ENCODE results near the gene BOLA1.
"Not testable (repeated sequence)": the region's sequence is repeated elsewhere in the genome, so short reads cannot be mapped to it uniquely, and the experiment has no call there.

Gene BOLA1

GRCh38 chr1:149899460-149900284, at the start of gene BOLA1:
Gene BOLA1, plus strand, starts transcription at chr1:149899568. Its CDS starts 492 bp downstream, at chr1:149900060.
- peak; percentile 60 to 68 for DNase-seq (ENCODE audit: low read depth in 2 of 2)

- no peak for DNase-seq (ENCODE audit: low read depth in 2 of 2)
These were observed 49.4 kb upstream of the BOLA1 start for GRCh38 chr1:149849947-149850360.

DNA sequence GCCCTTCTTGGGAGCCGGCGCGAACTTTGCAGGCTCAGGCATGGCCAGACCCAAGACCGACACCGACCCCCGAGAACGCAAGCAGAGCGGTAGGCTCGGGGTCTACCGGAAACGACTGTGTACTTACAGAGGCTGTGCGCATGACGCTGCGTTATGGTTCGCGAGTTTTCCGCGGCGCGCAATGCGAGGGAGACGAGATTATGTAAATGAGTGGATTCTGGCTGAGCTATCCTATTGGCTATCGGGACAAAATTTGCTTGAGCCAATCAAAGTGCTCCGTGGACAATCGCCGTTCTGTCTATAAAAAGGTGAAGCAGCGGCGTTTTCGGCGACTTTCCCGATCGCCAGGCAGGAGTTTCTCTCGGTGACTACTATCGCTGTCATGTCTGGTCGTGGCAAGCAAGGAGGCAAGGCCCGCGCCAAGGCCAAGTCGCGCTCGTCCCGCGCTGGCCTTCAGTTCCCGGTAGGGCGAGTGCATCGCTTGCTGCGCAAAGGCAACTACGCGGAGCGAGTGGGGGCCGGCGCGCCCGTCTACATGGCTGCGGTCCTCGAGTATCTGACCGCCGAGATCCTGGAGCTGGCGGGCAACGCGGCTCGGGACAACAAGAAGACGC, 48.5 kb upstream of the BOLA1 start:
- DNase-seq (ENCODE audit: low read depth in 2 of 2), result not testable (repeated sequence)

- DNase-seq (ENCODE audit: low read depth in 2 of 2), result not testable (repeated sequence)
These were observed 47.7 kb upstream of the BOLA1 start for GRCh38 chr1:149851585-149852213.

DNA sequence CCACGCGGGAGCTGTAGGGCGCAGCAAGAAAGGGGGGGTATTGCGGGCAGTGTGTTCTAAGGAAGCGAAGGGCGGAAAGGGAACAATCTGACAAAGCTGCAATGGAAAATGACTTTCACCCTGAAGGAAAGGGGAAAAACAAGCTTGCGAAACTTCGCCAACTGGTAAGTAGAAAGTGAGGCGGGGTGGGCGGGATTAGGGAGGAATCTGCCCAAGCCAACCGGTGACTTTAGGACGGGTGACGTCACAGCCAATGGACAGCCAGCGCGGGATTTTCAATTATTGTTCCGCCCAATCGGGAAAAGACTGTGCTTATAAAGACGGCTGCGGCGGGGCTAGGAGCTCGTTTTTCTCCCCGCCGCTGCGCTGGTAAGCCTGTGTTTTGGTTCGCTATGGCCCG, 47.1 kb upstream of the BOLA1 start:
- not testable (repeated sequence) for DNase-seq (ENCODE audit: low read depth in 2 of 2)

DNA sequence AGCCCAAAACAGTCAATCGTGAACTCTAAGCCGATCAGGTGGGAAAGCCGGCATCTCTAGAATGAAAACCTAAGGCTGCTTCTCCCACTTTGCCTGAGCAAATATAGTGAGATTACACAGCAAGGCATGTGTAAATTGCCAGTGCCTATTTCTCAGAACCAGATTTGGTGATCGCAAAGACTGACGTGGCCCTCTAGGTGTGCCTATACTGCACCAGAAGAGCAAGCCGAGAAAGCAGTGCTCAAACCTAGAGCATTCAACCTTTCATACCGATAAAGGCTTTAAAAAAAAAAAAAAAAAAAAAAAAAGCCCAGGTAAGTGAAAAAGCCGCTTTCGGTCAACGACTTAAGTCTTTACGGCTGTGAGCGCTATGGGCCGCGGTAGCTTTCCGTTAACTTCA, 39.1 kb upstream of the BOLA1 start:
- DNase-seq (ENCODE audit: low read depth in 2 of 2), result not testable (repeated sequence)

DNA sequence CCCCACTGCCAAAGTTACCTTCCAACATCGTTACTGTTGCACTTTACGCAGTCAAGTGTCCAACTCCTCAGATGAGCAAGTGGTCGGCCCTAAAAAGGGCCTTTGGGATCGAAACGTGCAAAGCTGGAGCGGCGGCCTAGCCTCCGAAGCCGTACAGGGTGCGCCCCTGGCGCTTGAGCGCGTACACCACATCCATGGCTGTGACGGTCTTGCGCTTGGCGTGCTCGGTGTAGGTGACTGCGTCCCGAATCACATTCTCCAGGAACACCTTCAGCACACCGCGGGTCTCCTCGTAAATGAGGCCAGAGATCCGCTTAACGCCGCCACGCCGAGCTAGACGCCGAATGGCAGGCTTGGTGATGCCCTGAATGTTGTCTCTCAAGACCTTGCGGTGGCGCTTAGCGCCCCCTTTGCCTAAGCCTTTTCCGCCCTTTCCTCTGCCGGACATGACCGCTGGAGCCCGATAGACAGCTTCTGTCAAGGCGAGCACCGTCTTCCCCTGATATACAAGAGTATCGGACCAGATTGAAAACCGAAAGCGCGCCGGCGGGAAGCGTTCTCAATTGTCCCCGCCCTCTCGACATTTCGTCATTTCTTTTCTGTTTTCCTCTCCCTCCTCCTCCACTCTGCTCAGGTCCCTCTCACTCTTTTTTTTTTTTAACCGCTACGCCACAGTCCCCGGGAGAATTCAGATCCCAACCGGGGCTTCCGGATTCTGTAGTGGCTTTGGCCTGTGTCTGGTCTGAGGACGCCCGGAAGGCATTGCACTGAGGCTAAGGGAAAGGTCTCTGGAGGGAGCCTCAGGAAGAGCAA, 38.5 kb upstream of the BOLA1 start:
- not testable (repeated sequence) for DNase-seq (ENCODE audit: low read depth in 2 of 2)

DNA sequence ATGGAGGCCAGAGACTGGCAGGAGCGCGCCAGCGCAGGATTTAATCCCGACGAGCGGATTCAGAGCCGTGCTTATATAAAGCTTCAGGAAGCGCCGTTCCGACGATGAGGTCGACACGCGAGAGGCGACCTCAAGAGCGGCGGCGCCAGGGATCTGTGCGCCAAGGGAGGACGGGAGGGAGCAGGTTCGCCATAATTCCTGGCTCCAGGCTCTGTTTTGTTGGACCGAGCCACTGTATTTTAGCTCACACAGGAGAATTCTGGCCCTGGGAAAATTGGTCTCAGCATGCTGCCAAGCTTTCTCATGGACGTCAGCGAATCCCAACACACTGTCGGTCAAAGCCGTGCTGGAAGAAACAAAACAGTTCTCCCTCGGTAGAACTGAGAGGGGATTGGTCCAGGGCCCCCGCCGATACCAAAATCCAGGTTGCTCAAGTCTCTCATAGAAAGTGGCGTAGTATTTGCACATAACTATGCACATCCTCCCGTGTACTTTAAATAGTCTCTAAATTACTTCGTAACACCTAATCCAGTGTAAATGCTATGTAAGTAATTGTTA, 37.8 kb upstream of the BOLA1 start:
- not testable (repeated sequence) for DNase-seq (ENCODE audit: low read depth in 2 of 2)

- DNase-seq (ENCODE audit: low read depth in 2 of 2), result not testable (repeated sequence)
These were observed 32.5 kb upstream of the BOLA1 start for GRCh38 chr1:149866887-149867286.

DNA sequence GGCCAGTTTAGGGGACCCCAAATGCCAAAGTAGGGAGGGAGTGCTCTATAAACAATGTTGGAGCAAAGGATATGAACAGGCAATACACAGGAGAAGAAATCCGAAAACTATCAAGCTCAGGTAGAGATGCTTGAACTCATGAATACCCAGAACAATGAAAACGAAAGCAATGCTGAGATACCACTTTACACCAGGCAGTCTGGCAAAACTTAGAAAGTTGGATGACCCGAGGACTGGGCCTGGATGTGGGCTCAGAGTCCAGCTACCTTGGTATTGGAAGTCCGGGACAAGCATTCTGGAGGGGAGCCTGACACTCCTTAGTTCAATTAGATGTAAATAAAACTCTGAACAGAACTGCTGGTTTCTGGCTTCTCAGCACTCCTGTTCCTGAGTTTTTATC, 26.3 kb upstream of the BOLA1 start:
- not testable (repeated sequence) for DNase-seq (ENCODE audit: low read depth in 2 of 2)

GRCh38 chr1:149877211-149877946, 22.0 kb upstream of the BOLA1 start:
- no peak for DNase-seq (ENCODE audit: low read depth in 2 of 2)

- DNase-seq (ENCODE audit: low read depth in 2 of 2), result no peak
These were observed 19.8 kb upstream of the BOLA1 start for GRCh38 chr1:149879556-149879955.

- DNase-seq (ENCODE audit: low read depth in 2 of 2), result no peak
These were observed 17.5 kb upstream of the BOLA1 start for GRCh38 chr1:149881876-149882275.

- DNase-seq (ENCODE audit: low read depth in 2 of 2), result no peak
These were observed 15.6 kb upstream of the BOLA1 start for GRCh38 chr1:149883598-149884247.

DNA sequence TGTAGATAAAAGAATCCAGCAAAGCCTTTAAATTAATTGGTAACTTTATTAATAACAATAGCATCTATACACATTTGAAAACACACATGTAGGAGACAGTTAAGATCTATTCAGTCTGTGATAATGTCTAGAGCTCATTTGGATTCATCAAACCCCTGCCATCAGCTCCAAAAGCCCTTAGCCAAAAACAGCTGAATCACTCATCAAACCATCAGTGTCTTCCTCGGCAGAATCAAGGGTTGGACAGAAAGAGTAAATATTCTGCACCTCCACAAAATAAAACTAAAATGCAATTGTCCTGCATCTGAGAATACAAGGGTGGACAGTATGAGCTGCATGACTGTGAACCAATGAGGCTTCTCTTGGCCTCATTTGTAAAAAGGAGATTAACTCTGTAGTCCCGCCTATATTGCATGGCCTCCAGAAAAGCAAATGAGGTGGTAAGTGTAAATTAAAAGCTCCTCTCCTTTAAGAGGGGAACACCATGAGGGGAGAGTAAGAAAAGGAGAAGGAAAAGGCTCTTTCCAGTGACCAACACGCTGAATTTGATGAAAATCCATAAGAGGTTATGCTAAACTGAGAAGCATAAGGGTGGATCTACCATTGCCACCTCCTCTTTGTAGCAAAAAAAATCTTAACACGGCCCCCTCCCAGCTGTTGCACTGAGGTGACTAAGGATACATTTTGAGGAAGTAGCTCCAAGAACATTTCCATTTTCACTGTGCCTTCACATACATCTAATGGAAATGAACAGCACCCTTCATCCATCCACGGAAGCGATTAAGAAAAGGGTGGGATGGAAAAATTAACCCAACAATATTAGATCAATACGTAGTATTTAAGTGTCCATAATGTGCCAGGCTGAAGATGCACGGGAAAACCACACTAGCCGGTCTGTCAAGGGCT, 14.7 kb upstream of the BOLA1 start:
- no peak for DNase-seq (ENCODE audit: low read depth in 2 of 2)

DNA sequence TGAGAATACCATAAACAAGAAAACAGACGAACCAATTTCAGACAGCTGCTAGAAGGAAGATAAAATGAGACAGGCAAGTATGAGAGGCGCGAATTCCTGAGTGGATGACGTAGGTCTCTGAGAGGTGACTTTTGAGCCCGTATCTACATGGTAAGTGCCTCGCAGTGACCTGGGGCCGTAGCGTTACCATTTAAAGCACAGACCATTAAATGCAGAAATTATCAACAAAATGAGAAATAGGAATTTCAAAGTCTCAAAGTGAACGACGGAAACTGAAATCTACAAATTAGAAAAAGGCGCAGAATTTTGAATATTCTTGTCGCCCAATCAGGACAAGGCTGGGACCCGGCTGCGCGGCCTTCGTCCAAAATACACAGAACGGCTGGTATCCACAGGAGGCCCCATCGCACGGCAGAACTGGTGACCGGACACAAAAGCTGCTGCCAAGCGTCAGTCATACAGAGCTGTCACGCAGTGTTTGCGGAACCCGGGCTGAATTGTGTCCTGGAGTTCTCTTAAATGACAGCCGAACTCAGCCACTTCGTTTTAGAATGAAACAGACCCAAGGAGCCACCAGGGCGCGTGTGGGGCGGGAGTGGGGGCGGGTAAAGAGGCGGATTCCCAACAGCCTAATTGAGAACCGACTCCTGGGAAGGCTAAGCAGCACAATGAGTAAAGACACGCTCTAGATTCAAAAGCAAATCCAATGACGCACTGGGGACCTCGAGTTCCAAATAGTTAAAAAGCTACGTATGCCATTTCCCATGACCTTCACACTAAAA, 13.8 kb upstream of the BOLA1 start:
- peak in 1 of 2 donors; percentile 27 for DNase-seq (ENCODE audit: low read depth in 2 of 2)

GRCh38 chr1:149886121-149886395, 13.3 kb upstream of the BOLA1 start:
- not testable (repeated sequence) for DNase-seq (ENCODE audit: low read depth in 2 of 2)

DNA sequence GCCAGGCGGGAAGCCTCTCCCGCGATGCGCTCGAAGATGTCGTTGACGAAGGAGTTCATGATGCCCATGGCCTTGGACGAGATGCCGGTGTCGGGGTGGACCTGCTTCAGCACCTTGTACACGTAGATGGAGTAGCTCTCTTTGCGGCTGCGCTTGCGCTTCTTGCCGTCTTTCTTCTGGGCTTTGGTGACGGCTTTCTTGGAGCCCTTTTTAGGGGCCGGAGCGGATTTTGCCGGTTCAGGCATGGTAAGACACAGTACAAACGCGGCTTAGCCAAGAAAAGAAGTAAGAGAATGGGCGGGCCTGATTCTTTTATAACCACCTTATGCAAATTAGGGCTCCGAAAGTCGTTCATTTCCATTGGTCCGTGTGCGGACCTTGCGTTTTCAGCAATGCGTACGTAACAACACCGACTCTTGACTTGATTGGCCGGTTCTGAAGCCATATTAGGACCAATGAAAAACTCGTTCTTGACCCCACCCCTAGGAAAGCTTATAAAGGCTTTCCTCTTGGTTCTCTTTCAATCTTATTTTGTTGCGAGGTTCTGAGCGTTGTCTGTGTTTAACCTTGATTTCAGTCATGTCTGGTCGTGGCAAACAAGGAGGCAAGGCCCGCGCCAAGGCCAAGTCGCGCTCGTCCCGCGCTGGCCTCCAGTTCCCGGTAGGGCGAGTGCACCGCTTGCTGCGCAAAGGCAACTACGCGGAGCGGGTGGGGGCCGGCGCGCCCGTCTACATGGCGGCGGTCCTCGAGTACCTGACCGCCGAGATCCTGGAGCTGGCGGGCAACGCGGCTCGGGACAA, 12.8 kb upstream of the BOLA1 start:
- peak; percentile 60 to 64 for DNase-seq (ENCODE audit: low read depth in 2 of 2)
